HG03571 (cell line): ENCODE results near the gene GARIN5A.

Experiments
- ATAC-seq: cut with Tn5 transposase; IDR thresholded peaks from one replicate; pipeline ENCODE4 v1.9.1; 2021; ENCODE audit not compliant: unreplicated experiment

The GARIN5A gene

DNA sequence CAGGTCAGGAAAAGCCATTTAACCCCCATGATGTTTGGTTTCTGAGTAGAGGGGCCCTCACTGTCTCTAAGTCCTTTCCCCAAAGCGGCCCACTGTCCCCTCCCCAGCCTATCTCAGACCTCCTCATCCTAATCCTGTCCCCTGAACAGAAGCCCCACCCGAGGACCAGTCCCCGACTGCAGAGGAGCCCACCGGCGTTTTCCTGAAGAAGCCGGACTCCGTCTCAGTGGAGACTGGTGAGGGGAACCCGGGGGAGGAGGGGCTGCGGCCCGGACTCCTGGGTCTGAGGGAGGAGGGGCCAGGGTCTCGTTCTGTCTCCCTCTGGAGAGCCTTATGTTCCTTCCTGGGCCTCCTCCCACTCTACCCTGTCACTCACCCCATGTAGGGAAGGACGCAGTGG lies 41.0 kb downstream of the GARIN5A start:
- no peak for ATAC-seq

DNA sequence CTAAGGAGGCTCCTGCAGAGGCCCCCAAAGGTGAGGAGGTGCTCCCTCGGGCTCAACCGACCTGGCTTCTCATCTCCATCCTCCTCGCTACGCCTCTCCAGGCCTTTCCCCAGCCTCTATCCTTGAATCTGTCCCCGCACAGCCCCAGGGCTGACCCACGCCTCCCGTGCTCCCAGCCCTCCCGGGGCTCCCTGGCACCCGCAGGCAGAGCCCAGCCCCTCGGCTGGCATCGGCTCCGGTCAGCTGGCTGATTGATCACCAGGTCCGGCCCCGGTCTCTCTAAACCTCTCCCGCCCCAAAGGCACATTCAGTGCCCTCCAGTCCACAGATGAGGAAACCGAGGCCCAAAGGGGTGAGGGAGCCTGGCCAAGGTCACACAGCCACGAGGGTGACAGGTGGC lies 41.4 kb downstream of the GARIN5A start:
- no peak for ATAC-seq

DNA sequence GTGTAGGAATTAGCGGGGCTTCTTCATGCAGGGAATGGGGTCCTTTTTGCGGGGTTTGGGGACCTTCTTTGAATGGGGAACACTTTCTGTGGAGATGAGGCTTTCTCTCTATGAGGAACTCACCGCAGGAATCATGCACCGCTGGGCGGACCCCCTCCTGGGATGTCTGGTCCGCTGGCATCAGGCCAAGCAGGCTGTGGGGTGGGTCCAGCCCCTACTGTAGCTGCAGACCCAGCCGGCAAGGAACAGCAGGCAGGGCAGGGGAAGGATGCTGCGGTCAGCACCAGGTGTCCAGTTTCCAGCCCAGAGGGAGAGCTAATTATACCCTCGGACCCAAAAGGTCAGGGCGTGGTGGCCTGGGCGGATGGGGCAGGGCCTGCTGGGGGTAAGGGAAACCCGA lies 42.1 kb downstream of the GARIN5A start:
- no peak for ATAC-seq

DNA sequence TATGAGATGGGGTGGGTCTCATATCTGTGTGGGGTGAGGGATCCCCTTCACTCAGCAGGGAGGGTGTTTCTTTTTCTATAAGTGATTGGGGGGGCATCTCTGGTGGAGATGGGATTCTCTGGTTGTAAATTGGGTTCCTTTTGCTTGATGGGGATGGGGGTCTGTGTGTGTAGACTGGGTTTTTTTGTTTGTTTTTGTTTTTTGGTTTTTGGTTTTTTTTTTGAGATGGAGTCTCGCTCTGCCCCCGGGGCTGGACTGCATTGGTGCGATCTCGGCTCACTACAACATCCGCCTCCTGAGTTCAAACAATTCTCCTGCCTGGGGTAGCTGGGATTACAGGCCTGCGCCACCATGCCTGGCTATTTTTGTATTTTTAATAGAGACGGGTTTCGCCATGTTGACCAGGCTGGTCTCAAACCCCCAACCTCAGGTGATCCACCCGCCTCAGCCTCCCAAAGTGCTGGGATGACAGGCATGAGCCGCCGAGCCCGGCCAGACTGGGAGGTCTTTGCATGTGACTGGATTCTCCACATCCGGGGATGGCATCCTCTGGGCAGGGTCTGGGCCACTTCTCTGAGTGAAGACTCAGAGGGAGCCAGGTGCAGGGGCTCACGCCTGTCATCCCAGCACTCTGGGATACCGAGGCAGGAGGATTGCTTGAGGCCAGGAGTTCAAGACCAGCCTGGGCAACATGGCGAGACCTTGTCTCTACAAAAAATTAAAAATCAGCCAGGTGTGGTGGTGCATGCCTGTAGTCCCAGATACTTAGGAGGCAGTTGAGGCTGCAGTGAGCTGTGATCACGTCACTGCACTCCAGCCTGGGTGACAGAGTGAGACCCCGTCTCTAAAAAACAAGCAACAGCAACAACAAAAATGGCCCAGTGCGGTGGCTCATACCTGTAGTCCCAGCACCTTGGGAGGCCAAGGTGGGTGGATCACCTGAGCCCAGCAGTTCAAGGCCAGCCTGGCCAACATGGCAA lies 43.2 kb downstream of the GARIN5A start:
- no peak for ATAC-seq

DNA sequence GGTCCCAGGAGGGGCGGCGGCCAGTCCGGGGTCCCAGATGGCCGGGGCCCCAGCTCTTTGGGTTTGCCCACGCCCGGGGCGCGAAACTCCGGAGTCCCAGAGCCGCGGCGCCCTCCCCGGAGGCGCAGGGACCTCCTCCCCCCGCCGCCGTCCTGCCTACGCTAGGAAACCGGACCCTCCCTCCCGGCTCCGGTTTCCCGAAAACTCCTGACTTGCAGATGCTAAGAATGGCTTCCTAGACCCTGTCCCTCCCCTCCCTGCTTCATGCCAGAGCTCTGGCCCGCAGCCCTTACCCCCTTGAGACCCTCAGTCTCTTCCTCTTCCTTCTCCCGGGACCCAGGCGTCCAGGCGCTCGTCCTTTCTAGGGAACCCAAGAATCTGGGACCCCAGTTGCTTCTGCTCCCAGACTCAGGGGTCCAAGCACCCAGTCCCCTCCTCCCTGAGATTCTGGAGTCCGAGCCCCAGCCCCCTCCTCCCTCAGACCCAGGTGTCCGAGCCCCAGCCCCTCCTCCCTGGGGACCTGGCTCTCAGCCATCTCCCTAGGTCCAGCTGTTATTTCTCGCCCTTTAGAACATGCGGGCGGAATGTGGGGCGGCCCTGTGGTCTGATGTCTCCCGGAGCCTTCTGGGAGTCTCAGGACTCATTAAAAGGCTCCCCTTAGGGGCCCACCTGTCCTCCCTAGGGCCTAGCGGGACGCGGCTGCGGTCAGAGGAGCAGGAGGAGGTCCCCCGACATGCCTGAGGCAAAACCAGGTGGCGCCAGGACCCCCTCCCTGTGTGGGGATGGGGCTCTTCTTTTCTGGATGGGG lies 44.2 kb downstream of the GARIN5A start, which contains the start of gene MYBPC2:
Gene MYBPC2, plus strand, starts transcription at position 672 of the 808 bp plus-strand sequence. Its CDS starts 62 bp downstream, at position 734.
- ATAC-seq, result no peak

DNA sequence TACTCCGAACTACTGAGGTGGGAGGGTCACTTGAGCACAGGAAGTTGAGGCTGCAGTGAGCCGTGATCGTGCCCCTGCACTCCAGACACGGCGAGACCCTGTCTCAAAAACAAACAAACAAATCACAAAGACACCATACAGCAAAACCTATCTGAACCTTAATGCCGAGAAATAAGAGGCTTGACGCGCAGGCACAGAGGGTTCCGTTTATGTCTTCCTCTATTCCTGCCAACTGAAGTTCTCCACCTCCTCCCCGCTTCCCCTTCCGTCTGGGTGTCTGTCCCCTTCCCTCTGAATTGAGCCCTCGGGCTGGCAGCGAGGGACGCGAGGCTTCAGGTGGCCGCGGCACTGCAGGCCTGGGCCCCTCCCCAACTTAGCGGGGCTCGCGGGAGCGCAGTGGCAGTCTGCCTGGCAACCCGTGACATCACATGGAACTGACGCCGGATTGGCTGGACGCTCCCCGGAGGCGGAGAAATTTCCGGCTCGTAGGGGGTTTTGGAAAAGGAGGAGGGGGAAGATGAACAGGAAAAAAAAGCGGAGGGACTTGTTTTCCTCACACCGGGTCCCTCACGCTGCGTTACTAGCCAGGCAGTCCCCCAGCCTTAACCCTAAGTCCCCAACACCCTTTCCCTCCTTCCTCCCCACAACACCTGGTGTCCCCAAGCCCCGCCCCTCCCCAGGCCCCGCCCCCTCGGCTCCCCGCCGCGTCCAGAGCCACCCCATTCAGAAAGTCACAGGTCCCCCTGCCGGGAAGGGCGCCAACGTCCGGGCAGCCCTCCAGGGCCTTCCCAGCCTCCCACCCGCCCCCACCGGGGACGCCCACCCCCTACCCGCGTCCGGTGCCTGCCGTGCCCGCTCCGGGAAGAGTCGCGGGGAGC lies 45.1 kb downstream of the GARIN5A start:
- ATAC-seq, result peak; percentile 65

DNA sequence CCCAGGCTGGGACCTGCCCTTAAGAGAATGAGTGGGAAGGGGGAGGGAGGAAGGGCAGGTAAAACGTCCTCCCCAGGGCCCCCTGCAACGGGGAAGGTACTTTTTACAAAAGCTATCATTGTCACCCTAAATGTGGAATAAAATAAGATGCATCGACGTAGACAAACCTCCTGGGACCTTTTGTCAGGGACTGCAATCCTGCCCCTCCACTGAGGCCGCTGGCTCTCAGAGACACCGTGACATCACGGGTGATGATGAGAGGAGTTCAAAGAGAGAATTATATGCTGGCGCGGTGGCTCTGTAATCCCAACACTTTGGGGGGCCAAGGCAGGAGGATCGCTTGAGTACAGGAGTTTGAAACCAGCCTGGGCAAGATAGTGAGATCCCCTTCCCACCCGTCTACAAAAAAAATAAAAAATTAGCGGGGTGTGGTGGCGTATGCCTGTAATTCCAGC lies 45.7 kb downstream of the GARIN5A start:
- no peak for ATAC-seq

DNA sequence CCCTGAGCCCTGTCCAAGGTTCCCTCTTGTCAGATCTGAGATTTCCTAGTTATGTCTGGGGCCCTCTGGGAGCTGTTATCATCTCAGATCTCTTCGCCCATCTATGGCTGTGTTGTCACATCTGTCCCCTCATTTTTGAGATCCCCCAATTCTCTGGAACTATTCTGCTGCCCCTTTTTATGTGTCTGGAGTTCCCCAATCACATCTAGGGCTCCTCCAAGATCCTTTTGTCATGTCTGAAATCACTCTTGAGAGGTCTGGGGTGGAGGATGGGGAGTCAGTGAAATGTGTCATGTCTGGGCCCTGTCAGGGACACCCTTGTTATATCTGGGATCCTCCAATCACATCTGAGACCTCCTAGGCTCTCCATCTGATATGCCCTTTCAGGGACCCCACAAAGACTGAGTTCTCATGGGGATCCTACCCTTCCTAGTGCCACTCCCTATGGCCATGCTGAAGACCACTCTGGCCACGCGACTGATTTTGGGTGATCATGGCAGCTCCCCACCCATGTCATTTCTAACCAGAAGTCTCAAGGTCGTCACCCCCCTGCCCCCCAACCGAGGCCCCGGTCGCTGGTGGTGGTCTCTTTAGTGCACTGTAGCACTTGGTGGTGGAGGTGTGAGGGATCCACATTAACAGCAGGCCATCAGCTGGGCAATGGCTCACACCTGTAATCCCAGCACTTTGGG lies 47.7 kb downstream of the GARIN5A start:
- ATAC-seq, result no peak

DNA sequence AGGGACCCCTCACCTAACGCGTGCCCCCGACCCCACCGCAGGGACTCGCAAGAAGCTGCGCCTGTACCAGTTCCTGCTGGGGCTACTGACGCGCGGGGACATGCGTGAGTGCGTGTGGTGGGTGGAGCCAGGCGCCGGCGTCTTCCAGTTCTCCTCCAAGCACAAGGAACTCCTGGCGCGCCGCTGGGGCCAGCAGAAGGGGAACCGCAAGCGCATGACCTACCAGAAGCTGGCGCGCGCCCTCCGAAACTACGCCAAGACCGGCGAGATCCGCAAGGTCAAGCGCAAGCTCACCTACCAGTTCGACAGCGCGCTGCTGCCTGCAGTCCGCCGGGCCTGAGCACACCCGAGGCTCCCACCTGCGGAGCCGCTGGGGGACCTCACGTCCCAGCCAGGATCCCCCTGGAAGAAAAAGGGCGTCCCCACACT lies 48.6 kb downstream of the GARIN5A start:
- ATAC-seq, result no peak

DNA sequence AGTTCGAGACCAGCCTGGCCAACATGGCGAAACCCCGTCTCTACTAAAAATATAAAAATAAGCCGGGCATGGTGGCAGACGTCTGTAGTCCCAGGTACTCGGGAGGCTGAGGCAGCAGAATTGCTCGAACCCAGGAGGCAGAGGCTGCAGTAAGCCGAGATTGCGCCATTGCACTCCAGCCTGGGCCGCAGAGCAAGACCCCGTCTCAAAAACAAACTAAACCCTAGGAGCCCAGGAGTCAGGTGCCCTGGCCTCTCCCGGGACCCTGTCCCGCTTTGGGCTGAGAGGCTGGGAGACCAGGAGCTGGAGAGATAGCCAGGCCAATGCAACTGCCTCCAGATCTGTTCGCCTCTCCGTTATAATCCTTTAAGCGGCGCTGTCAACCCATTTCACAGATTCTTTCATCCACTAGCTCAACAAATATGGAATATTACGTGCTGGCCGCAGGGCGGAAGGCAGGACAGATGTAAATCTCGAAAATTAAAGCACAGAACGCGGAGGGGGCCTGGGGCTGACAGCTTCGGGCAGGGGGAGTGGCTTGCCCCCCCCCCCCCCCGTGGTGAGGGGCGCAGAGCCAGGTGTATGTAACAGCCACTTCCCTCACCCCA lies 49.2 kb downstream of the GARIN5A start:
- ATAC-seq, result no peak

DNA sequence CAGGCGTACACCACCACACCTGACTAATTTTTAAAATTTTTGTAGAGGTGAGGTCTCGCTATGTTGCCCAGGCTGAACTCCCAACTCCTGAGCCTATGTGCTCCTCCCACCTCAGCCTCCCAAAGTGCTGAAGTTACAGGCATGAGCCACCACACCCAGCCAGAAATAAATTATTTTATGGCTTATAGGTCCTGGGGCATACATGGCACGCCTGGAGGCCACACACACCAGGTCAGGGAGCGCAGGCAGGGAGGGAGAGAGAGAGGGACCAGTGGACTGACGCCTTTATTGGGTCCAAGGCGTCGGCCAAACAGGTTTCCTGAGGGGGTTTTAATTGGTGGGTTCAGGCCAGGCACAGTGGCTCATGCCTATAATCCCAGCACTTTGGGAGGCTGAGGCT lies 51.1 kb downstream of the GARIN5A start:
- ATAC-seq, result no peak

DNA sequence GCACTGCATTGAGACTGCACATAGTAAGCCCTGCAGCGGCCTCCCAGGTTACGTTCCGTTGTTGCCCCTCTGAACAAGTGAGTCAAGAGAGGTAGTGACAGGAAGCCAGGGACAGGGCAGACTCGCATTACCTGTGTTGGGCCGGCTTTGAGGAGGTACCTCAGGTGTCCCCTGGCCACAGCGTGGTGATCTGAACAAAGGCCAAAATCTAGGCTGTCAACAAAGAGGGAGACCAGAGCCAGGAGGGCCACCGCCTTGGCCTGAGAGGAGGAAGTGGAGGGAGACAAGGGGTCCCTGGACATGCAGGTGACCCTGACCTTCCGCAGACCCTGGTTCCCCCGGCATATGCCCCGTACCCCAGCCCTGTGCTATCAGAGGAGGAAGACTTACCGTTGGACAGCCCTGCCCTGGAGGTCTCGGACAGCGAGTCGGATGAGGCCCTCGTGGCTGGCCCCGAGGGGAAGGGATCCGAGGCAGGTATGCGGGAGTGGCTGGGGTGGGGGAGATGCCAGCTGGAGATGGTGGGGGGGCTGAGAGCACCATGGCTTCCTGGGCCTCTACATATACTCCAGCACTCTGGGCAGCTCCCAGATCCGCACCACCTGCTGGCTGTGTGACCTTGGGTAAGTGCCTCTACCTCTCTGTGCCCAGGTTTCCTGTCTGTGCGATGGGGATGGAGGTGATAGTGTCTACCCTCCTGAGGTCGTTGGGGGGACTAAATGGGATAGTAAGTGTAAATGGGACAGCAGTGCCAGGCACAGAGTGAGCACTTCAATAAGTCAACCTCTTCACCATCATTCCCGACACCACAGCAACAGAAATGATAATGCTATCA lies 53.2 kb downstream of the GARIN5A start:
- no peak for ATAC-seq

DNA sequence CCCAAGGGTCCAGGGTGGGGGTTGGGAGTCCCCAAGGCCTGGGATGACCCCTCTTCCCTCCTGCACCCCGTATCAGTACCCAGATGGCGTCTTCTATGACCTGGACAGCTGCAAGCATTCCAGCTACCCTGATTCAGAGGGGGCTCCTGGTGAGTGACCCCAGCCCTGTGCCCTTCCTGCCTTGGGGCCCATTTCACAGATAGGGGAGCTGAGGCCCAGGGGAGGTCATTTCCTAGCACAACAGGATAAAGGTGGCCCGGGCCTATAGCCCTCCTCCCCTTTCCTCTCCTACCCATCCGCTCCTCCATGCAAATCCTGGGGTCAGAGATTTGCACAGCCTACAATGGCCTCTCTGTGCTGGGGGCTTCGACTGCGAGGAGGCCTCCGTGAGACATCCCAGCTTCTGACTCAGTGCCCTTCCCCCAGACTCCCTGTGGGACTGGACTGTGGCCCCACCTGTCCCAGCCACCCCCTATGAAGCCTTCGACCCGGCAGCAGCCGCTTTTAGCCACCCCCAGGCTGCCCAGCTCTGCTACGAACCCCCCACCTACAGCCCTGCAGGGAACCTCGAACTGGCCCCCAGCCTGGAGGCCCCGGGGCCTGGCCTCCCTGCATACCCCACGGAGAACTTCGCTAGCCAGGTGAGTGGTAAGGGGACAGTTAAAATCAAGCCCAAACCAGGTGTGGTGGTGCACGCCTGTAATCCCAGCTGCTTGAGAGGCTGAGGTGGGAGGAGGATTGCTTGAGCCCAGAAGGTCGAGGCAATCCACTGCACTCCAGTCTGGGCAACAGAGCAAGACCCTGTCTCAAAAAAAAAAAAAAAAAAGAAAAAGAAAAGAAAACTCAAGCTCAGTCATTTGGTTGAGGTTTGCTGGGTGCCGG lies 54.0 kb downstream of the GARIN5A start:
- ATAC-seq, result no peak

DNA sequence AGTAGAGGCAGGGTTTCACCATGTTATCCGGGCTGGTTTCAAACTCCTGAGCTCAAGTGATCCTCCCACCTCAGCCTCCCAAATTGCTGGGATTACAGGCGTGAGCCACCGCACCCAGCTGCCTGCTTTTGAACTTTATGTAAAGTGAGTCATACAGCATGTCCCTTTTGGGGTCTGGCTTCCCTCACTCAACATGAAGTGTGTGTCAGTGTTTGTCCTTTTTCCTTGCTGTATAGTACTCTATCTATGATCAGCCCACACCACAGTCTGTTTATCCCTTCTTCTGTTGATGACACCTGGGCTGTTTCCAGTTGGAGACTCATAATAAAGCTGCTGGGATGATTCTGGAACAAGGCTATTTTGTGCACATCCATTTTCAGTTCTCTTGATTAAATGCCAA lies 55.8 kb downstream of the GARIN5A start:
- ATAC-seq, result no peak

DNA sequence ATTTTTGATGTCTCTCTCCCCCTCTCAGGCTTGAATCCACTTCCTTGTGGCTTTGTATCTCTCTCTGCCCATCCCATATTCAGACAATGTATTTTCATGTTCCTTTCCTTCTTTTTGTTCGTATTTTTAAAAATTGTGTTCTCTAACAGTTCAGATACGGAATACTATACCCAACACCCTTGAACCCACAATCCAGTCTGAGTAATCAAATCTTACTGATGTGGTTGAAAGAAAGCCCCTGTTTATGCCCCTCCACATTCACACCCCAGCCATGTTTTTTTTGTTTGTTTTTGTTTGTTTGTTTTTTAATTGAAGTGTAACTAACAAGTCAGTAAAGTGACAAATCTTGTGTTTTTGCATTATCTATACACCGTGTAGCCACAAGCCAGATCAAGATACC lies 56.5 kb downstream of the GARIN5A start:
- ATAC-seq, result no peak

DNA sequence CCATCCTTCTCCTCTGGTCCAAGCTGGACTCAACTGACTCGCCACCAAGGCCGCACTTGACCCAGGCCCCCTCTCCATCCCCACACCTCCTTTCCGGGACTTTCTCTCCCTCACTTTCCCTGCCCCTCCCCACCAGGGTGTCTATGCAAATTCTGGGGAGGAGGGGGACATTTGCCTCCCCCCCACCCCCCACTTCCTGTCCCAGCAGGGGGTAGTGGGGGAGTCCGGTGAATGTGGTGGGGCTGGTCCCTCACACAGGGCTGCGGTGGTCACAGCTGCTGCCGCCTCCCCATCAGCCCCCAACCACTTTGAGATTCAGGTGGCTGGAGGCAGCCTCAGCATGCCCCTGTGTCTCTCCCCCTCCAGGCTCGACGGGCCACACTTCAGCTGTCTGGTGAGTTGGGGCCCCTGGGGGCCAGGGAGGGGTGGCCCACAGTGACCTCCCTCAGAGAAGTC lies 57.0 kb downstream of the GARIN5A start:
- no peak for ATAC-seq

DNA sequence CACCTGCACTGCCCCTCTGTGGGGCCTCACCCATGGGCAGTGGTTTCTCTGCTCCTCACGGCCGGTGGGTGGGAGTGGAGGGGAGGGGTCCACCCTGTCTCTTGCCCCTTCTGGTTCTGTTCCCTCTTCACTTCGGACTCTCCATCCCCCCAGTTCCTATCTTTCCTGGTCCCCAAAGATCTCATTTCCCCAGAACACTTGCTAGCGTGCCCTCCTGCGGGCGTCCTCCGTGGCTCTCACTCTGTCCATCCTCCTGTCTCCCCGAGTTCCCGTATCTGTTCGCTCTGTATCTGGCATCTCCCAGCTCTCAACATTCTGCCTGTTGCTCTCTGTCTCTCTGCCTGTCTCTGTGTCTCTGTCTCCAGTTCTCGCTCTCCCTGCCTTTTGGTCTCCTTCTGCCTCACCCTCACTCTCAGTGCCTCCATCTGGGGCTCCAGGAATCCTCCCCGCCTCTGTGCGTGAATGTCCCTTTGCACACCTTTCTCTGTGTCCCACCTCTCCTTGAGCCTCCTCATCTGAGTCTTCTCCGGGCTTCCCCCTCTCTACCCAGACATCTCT lies 57.5 kb downstream of the GARIN5A start:
- no peak for ATAC-seq
